GM21576 (cell line): ENCODE results near the gene SPATA2.

Experiments
- ATAC-seq: cut with Tn5 transposase; IDR thresholded peaks from one replicate; pipeline ENCODE4 v1.9.1; 2021; ENCODE audit warnings: mild to moderate bottlenecking, moderate library complexity; ENCODE audit not compliant: unreplicated experiment

The SPATA2 gene

GRCh38 chr20:49936153-49937026, 21.1 kb upstream of the SPATA2 start, which contains the start of gene RNF114:
RNF114 (plus strand) TSS chr20:49936397; CDS start chr20:49936413, 16 bp downstream.
- ATAC-seq: peak; percentile 65

GRCh38 chr20:49935746-49936152, 20.4 kb upstream of the SPATA2 start:
- ATAC-seq: no peak

DNA sequence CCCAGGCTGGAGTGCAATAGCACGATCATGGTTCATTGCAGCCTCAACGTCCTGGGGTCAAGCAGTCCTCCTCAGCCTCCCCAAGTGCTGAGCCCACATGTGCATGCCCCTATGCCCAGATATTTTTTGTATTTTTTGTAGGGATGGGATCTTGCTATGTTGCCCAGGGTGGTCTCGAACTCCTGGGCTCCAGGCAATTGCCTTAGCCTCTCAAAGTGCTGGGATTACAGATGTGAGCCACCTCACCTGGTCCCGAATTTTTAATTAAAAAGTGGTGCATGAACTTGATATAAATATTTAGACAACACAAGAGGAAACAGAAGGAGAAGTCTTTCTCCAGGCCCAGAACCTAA, 13.8 kb upstream of the SPATA2 start:
- no peak for ATAC-seq

GRCh38 chr20:49928411-49929141, 13.2 kb upstream of the SPATA2 start:
- no peak for ATAC-seq

DNA sequence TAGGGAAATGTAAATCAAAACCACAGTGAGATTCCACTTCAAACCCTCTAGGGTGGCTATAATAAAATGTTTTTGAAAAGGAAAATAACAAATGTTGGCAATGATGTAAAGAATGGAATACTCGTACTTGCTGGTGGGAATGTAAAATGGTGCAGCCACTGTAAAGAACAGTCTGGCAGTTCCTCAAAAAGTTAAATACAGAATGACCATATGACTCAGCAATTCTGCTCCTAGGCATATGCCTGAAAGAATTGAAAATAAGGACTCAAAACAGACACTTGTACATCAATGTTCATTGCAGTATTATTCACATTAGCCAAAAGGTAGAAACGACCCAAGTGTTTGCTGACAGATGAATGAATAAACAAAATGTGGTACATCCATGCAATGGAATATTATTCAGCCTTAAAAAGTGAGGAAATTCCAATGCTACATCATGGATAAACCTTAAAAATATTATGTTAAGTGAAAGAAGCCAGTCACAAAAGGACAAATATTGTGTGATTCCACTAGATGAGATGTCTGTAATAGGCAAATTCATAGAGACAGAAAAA, 10.6 kb upstream of the SPATA2 start:
- ATAC-seq: no peak

- no peak for ATAC-seq
These were observed 8.9 kb upstream of the SPATA2 start for GRCh38 chr20:49924247-49924646.

- ATAC-seq: no peak
These were observed 4.1 kb upstream of the SPATA2 start for GRCh38 chr20:49919461-49919860.

- ATAC-seq: no peak
These were observed 3.7 kb upstream of the SPATA2 start for GRCh38 chr20:49919009-49919408.

DNA sequence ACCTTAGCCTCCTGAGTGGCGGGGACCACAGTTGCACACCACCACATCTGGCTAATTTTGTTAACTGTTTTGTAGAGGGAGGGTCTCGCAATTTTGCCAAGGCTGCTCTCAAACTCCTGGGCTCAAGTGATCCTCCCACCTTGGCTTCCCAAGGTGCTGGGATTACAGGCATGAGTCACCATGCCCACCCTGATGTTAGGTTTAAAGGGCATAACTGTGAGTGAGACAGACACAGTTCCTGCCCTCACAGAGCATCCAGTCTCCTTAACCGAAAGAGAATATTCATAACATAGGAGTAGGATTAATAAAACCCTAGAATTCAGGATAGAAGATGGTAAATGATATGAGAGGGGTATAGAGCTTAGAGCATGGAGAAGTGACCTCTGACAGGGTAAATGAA, 3.1 kb upstream of the SPATA2 start:
- no peak for ATAC-seq

GRCh38 chr20:49916146-49917002, 1.0 kb upstream of the SPATA2 start:
- no peak for ATAC-seq

DNA sequence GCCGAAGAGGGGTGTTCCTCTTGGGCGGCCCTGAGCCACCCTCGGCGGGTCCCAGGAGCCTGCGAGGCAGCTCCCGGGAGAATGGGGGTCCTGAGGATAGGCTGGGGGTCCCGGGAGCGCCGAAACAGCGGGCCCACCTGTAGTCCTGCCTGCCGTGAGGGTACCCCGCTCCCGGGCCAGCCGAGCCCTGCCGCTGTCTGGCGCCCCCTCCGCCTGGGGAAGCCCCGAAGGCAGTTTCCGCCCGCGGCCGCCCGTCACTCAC, 280 bp downstream of the SPATA2 start:
- peak; percentile 41 for ATAC-seq

DNA sequence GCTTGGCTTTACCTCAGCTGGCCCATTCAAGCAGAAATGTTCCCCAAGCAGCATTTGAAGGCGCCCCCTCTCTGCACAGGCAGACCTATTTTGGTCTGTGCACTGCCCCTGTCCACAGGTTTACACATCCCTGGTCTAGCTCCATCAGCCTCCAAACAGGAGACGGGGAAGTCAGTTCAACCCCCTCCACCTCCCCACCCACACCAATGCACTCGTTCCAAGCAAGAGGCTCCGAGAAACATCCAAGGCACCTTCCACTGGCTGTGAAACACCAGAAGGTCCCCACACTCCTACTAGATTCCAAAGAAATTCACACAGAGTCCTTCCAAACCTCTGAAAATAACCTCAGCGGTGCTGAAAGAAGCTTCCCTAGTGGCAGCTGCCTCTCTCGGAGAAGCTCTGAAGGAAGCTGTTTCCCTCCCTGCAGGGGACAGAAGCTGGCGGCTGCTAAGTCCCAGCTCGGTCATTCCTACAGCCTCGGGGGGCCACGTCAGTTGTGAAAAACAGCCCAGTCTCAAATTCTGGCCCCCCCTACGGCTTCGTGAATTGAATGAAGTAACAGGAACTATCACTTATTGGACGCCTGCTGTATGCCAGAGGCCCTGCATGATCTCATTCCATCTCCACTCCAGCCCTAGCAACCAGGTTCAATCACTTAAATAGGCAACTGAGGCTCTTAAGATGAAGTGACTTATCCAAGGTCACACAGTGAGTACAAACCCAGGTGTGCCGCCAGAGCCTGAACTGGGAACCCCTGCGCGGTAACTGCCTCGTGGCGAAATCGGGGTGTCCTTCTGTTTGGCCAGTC, 815 bp downstream of the SPATA2 start:
- peak; percentile 17 for ATAC-seq

GRCh38 chr20:49913399-49914047, 1.8 kb downstream of the SPATA2 start:
- no peak for ATAC-seq

DNA sequence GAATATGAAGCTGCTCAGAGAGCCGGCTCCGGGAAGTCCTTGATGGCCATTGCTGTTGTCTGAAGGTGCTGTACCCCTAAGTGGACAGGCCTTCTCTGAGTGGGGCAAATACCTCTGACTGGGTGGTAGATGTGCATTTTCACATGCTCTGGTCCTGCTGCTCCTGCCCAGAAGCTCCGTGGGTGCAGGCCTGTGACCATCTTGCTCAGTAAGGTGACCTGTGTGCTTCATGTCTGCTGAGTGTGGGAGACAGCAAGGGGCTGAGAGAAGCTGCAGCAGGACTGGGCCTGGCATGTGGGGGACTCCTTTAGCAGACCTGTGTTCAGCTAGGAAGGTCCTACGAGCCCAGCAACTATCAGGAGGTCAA, 5.0 kb downstream of the SPATA2 start:
- no peak for ATAC-seq

DNA sequence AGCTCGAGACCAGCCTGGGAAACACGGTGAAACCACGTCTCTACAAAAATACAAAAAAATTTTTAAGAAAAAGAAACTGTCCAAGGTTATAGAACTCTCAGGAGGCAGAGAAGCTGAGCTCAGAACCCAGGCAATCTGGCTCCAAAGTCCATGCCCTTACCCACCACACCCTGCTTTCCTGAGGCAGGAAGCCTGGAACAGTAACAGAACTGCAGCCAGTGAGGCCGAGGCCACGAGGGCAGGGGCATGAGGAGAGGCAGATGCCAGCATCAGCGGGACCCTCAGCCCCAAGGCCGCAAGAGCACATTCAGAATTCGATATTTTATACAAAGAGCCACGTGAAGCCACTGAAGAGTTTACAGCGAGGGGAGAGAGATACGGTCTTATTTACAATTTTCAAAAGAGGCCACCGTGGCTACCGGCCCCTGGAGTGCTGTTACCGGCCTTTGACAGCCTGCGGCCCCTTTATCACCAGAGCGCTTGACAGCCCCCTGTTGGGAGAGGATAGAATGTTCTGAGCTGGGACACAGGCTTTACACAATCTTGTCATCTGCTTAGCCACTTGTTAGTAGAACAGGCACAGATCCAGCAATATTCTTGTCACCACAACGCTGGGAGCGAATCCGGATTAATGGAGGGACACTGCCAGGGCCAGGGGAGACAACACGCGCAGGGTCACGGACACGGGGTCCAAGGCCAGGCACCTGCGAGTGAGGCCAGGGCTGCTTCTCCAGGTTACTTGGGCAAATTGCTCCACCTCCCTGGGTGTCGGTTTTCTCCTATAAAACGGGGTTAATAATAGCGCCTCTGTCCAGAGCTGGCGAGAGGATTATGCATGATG, 5.6 kb downstream of the SPATA2 start:
- no peak for ATAC-seq

GRCh38 chr20:49908258-49908565, 7.1 kb downstream of the SPATA2 start:
- no peak for ATAC-seq

- no peak for ATAC-seq
These were observed 7.7 kb downstream of the SPATA2 start for GRCh38 chr20:49907405-49908257.

DNA sequence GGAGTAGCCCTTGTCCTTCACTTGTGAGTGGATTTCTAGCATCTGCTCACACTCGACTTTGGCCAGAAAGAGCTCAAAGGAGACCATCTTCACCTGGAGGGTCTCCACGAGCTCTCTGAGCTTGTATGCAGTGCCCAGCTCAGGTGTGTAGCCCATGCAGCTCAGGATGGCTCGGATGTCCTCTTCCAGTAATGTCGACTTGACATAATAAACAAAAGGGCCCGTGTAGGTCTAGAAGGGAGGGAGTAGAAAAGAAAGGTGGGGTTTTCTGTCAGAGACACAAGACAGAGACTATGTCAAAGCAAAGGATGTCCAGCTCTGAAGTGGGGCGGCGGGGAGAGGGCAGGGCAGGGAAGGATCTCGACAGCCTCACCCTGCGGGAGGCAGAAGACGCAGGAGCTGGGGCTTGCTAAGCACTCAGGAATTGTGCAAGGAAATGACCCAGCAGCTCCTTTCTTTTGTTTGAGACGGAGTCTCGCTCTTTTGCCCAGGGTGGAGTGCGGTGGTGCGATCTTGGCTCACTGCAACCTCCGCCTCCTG, 8.6 kb downstream of the SPATA2 start:
- ATAC-seq: no peak
